Smooth muscle cell (in vitro differentiated cells): ENCODE measurements around the gene EFNB1. TPM values are rescaled to one million over a fixed set of nuclear protein-coding genes. Genes with fewer than 3 reads are reported as not detected.

Experiments
- DNase-seq: peaks from one replicate; lab custom pipeline; 2025; ENCODE audit not compliant: unreplicated experiment; lab: John Stamatoyannopoulos, UW
- H2AFZ ChIP-seq: fragments of 200-600 bp; sonication (generic); 2 replicates; pipeline ENCODE4 v1.6.0; 2016; ENCODE audit warnings: antibody characterized with exemption, low read depth, mild to moderate bottlenecking
- H3F3A ChIP-seq: fragments of 200-600 bp; sonication (generic); 2 replicates; pipeline ENCODE4 v1.6.0; 2017; ENCODE audit warnings: antibody characterized with exemption, low read depth
- H3K27ac ChIP-seq: fragments of 200-600 bp; sonication (generic); 2 replicates; pipeline ENCODE4 v1.5.1; 2016; ENCODE audit warnings: low read depth, mild to moderate bottlenecking
- H3K27me3 ChIP-seq: fragments of 200-600 bp; sonication (generic); 2 replicates; pipeline ENCODE4 v1.6.1; 2016; ENCODE audit warnings: low read depth, mild to moderate bottlenecking
- H3K36me3 ChIP-seq: fragments of 200-600 bp; sonication (generic); 2 replicates; pipeline ENCODE4 v1.5.1; 2016; ENCODE audit warnings: low read depth
- H3K4me1 ChIP-seq: fragments of 200-600 bp; sonication (generic); 2 replicates; pipeline ENCODE4 v1.5.1; 2016; ENCODE audit warnings: low read depth
- H3K4me2 ChIP-seq: fragments of 200-600 bp; sonication (generic); 2 replicates; pipeline ENCODE4 v1.6.0; 2016; ENCODE audit warnings: mild to moderate bottlenecking
- H3K4me3 ChIP-seq: fragments of 200-600 bp; sonication (generic); 2 replicates; pipeline ENCODE4 v1.5.1; 2016; ENCODE audit warnings: mild to moderate bottlenecking
- H3K79me2 ChIP-seq: fragments of 200-600 bp; sonication (generic); 2 replicates; pipeline ENCODE4 v1.6.0; 2016; ENCODE audit warnings: low read depth, mild to moderate bottlenecking
- H3K9ac ChIP-seq: fragments of 200-600 bp; sonication (generic); 2 replicates; pipeline ENCODE4 v1.6.0; 2016; ENCODE audit warnings: low read depth
- H3K9me3 ChIP-seq: fragments of 200-600 bp; sonication (generic); replicated peaks from 2 replicates; pipeline ENCODE4 v1.5.1; 2016; ENCODE audit warnings: low read depth
- H4K20me1 ChIP-seq: fragments of 200-600 bp; sonication (generic); 2 replicates; pipeline ENCODE4 v1.6.0; 2016; ENCODE audit warnings: low read depth
- WGBS: methylation state at CpG from one replicate; pipeline ENCODE4 v1.1.7; 2016; ENCODE audit warnings: low lambda C conversion rate; 5-methylcytosine and 5-hydroxymethylcytosine counted together
- polyA plus RNA-seq: library from polyadenylated mRNA; unstranded; fragments of >200 nt; fragmentation: Nextera tagmentation; extraction: Ambion mirVana; gene quantifications from 2 replicates; pipeline ENCODE4 v1.2.1, GENCODE V29; 2016
- total RNA-seq: library from RNA; depleted of rRNA; stranded (reverse); fragments of >200 nt; gene quantifications from 2 replicates; pipeline ENCODE4 v1.2.3, GENCODE V29; 2014
- TF ChIP-seq, protein P1 (sequence below): fragments of 200-600 bp; sonication (generic); IDR thresholded peaks from 2 replicates; pipeline ENCODE4 v1.5.1; 2017; ENCODE audit warnings: borderline replicate concordance, mild to moderate bottlenecking, antibody characterized with exemption; ENCODE audit not compliant: insufficient read depth, poor library complexity, severe bottlenecking

The EFNB1 gene
- total and polyA plus RNA-seq, 2 experiments from 2014 or later = 41.4 to 58.3 TPM

GRCh38 chrX:68847172-68847571 is 18.4 kb downstream of the EFNB1 start:
- H3K36me3 ChIP-seq = no peaks in the 10 kb centered on the region
- H3F3A ChIP-seq = no peaks in the 10 kb centered on the region
- H4K20me1 ChIP-seq = no peaks in the 10 kb centered on the region
- no peak overlapping the region for H2AFZ ChIP-seq
- H3K4me2 ChIP-seq = no peak overlapping the region
- H3K27ac ChIP-seq = no peak overlapping the region
- 73% methylated on average over 4 of the region's 4 CpGs for WGBS
- no peak overlapping the region for H3K4me3 ChIP-seq
- H3K79me2 ChIP-seq = no peaks in the 10 kb centered on the region
- H3K9ac ChIP-seq = no peak overlapping the region
- TF ChIP-seq, protein P1, sequence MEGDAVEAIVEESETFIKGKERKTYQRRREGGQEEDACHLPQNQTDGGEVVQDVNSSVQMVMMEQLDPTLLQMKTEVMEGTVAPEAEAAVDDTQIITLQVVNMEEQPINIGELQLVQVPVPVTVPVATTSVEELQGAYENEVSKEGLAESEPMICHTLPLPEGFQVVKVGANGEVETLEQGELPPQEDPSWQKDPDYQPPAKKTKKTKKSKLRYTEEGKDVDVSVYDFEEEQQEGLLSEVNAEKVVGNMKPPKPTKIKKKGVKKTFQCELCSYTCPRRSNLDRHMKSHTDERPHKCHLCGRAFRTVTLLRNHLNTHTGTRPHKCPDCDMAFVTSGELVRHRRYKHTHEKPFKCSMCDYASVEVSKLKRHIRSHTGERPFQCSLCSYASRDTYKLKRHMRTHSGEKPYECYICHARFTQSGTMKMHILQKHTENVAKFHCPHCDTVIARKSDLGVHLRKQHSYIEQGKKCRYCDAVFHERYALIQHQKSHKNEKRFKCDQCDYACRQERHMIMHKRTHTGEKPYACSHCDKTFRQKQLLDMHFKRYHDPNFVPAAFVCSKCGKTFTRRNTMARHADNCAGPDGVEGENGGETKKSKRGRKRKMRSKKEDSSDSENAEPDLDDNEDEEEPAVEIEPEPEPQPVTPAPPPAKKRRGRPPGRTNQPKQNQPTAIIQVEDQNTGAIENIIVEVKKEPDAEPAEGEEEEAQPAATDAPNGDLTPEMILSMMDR = no peak
- no peak for DNase-seq
- peaks cover 7% of the 10 kb centered on the region for H3K4me1 ChIP-seq
- H3K9me3 ChIP-seq = no peaks in the 10 kb centered on the region
- no peaks in the 10 kb centered on the region for H3K27me3 ChIP-seq

DNA sequence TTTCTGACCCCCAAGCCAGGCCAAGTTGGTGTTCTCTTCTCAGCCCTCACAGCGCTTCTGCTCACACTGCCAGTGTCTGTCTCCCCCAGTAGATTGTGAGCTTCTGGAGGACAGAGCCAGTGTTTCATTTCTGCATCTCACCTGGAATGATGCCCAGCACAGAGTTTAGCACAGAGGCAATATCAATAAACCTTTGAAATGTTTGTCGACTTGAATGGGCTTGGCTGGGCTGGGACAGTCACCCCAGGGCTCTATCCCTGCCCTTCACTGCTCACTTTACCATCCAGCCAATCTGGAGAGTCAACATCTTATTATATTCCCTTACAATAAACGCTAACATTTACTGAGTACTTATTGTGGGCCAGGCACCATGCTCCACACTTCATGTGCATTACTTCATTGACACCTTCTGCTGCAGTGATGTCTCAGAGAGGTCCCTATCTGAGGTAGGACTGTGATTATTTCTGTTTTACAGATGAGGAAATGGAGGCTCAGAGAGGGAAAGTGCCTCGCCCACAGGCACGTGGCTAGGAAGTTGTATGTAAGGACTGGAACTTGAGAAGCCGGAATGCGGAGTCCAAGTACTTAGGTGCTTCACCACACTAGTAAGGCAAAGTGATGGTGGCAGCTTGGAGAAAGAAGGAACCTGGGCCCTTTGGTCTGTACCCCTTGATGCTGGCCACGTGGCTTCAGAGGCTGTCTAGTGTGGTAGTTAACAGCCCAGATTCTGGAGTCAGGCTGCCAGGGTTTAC is 19.5 kb downstream of the EFNB1 start:
- H3K79me2 ChIP-seq = no peaks in the 10 kb centered on the region

DNA sequence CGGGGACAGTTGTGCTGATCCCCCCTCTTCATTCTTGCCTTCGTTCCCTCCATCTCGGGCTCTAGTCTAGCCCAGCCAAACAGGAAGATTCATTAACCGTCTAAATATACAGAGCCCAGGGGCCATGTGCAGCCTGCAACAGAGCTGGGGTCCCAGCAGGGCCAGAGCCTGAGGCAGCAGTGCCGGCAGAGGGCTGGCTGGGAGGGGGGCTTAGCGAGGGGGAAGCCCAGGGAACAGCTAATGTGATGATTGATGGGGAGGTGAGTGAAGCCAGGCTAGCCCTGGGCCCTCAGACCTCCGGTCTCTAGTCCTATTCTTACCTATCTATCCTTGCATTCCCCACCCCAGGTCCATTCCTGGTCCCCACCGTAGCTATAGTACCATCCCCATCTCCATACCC is 22.3 kb downstream of the EFNB1 start:
- H3K4me1 ChIP-seq = peaks cover 7% of the 10 kb centered on the region
- WGBS = 73% methylated on average over 8 of the region's 8 CpGs
- no peaks in the 10 kb centered on the region for H3K36me3 ChIP-seq
- H3K4me3 ChIP-seq = no peak overlapping the region
- H4K20me1 ChIP-seq = no peaks in the 10 kb centered on the region
- no peak overlapping the region for H3K4me2 ChIP-seq
- no peak overlapping the region for H3K9ac ChIP-seq
- H2AFZ ChIP-seq = no peak overlapping the region
- DNase-seq = no peak
- no peak overlapping the region for H3K27ac ChIP-seq
- no peaks in the 10 kb centered on the region for H3K79me2 ChIP-seq
- no peaks in the 10 kb centered on the region for H3K27me3 ChIP-seq
- TF ChIP-seq, protein P1 = no peak
- H3K9me3 ChIP-seq = no peaks in the 10 kb centered on the region
- H3F3A ChIP-seq = no peaks in the 10 kb centered on the region

More for the DNA sequence above, 19.5 kb downstream of the EFNB1 start:
- Histone ChIP-seq H3K27ac (peak overlapping the region; percentile 31), H4K20me1 (no peaks in the 10 kb centered on the region), H3K36me3 (no peaks in the 10 kb centered on the region), H3K4me1 (peaks cover 7% of the 10 kb centered on the region), H3F3A (no peaks in the 10 kb centered on the region), H3K4me3 (no peak overlapping the region), H3K9ac (no peak overlapping the region), H2AFZ (no peak overlapping the region), H3K9me3 (no peaks in the 10 kb centered on the region), H3K4me2 (no peak overlapping the region), H3K27me3 (no peaks in the 10 kb centered on the region)
- 61% methylated on average over 8 of the region's 8 CpGs for WGBS
- TF ChIP-seq, protein P1 = no peak
- DNase-seq = no peak

DNA sequence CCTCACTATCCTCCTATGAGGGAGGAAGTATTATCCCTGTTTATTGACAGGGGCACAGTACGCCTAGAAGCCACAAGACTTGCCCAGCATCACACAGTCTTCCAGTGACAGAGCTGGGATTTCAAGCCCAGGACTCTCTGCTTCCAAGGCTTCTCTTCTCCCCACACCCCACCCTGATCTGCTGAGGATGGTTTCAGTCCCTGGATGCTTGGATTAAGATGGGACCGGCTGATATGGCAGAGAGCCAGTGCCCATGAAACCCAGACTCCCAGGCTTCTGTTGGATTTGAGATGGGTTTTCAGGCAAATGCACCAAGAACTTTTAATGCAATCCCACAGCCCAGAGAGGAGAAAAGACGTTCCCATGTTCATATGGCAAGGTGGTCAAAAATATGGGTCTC is 23.2 kb downstream of the EFNB1 start:
- Histone ChIP-seq H3K4me2 (no peak overlapping the region), H3K9me3 (no peaks in the 10 kb centered on the region), H3K27me3 (no peaks in the 10 kb centered on the region), H3K9ac (no peak overlapping the region), H3K36me3 (no peaks in the 10 kb centered on the region), H3K79me2 (no peaks in the 10 kb centered on the region), H2AFZ (no peak overlapping the region), H3F3A (no peaks in the 10 kb centered on the region), H3K27ac (no peak overlapping the region), H3K4me3 (no peak overlapping the region), H3K4me1 (no peaks in the 10 kb centered on the region), H4K20me1 (no peaks in the 10 kb centered on the region)
- TF ChIP-seq, protein P1 = no peak
- whole genome bisulfite sequencing = 80% methylated on average over 3 of the region's 3 CpGs
- DNase-seq = no peak
